G401.6 (cell line): Measurements from ENCODE around the gene KCNK3.

Source experiments
- FAIRE-seq: peaks from 2 replicates; lab custom pipeline; 2012; peaks lifted over from hg19 to GRCh38; lab: Jason Lieb, UNC

KCNK3 gene

DNA sequence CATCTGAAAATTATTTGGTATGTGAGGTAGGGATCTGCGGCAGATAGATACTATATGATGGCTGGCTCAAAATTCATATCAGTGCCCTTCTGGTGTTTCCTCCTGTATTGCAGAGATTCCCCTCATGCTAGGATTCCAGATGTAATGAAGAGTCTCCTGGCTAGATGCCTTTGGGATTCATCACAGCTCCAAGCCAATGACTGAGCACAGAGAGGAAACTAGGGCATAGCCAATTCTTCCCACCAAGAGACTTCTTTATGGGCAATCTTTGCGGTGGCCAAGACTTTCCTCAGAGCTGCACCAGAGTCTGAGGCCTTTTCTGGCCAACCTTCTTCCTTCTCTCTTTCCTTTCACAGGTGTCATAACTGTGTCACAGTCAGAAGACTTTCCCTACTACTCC is 25.9 kb upstream of the KCNK3 start:
- FAIRE-seq: no peak

- FAIRE-seq: no peak
Observed at GRCh38 chr2:26668041-26668440, 24.5 kb upstream of the KCNK3 start.

GRCh38 chr2:26668856-26669750 is 23.4 kb upstream of the KCNK3 start:
- no peak for FAIRE-seq

GRCh38 chr2:26670171-26670570 is 22.4 kb upstream of the KCNK3 start:
- no peak for FAIRE-seq

DNA sequence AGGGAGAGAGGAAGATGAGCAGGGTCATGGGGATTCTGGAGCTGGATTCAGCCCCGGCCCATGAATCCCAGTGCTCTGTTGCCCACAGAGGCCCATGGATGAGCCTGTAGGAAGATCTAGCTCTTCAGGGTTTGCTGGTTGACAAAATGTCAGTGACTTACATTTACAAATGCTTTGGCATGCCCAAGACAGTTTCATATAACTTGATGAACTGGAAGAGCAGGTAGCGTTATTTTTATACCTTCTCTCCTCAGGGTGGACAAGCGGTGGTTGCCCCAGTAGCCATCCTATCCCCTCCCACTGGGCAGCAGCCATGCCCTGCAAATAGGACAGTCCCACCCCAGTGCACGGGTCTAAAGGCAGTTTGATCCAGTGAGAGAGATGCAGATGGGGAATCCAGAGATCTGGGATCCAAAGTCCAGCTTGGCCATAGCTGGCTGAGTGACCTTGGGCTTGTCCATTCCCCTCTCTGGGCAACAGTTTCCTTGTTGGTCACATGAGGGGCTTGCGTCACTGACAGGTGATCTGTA is 21.5 kb upstream of the KCNK3 start:
- FAIRE-seq: no peak

DNA sequence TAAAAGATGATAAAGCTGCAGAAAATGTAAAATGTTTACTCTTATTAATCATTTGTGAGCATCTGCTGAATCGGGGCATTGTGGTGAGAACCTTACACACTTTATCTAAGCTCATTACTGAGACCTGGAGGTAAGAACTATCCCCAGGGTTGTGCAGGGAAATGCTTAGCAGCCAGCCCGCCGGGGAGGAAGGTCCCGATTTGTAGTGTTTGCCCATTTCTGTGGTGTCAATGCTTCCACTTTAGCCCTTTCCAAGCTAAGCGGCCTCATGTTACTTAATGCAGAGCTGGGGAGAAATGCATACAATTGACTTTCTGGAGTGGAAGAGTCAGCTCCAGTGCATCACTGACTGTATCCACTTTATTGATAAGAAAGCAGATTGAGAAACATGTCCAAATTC is 20.8 kb upstream of the KCNK3 start:
- no peak for FAIRE-seq

- FAIRE-seq: no peak
Observed at GRCh38 chr2:26672112-26672817, 20.3 kb upstream of the KCNK3 start.

DNA sequence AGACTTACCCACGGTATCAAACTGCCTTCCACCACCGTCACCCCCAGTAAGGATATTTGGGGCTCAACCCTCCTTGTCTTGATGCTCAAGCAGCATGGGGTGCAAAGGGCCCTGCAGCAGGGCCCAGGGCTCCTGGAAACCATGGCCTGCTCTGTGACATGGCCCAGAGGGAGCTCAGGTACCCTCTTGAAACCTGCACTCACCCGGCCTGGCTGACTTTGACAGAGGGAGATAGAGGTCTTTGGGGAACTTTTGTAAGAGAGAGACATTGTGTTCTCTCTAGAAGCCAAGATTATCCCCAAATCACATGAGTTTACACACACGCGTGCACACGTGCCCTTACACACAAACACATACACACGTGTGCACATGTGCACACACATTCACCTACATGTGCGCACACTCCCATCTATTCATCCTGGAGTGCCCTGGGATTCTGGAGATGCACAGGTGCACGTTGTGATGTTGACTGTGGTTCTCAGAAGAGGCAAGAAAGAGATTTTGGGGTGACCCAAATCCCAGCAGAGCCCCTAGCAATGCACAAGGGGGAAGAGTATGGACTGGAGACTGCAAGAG is 19.6 kb upstream of the KCNK3 start:
- no peak for FAIRE-seq

DNA sequence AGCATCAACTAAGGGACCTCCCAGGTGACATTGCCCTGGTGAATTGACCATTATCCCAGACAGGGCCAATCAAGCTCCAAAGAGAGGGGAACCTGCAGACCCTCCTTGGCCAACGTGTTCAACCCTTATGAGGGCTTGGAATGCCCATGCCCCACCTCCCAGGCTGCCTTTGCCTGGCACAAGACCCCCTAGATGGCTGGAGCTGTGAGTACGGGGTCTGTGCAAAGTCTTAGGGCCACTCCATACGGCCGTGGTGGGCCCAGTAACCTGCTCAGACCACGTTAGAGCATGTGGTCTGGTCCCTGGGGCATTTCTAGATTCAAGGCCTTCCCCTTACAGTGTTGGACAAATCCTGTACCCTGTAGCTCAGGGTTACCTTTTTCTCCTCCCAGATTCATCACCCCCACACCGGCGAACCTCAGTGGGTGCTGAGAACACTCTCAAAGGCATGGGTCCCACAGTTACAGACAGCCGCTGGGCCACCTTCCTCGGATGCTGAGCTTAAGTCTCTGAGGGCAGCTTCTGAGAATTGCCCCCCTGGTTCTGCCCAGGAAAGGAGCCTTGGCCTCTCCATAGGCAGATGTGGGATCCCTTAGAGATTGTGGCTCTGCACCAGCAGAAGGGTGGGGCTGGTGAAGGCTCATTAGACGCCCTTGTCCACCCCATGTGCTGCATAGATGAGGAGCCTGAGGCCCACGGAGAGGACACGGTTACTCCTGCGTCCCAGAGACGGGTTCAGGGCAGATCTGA is 18.3 kb upstream of the KCNK3 start:
- FAIRE-seq: no peak

DNA sequence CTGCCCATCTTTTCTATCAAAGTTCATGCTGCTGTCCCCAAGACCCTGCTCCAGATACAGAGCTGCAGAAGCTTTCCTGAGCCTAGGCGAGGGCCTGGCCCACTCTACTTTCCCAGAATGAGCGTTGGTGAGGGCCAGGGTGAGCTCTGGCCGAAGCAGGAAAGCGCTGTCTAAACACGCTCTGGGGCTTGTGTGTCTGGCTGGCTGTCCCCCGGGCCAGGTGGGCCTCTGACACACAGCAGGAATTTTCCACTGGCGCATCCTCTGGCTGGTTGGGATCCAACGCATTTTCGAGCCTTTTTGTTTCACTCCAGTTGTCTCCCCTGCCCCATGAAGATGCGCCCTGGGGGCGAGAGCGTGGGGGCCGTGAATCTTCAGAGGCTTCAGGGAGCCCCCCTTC is 17.8 kb upstream of the KCNK3 start:
- FAIRE-seq: no peak

GRCh38 chr2:26675651-26676255 is 16.8 kb upstream of the KCNK3 start:
- no peak for FAIRE-seq

DNA sequence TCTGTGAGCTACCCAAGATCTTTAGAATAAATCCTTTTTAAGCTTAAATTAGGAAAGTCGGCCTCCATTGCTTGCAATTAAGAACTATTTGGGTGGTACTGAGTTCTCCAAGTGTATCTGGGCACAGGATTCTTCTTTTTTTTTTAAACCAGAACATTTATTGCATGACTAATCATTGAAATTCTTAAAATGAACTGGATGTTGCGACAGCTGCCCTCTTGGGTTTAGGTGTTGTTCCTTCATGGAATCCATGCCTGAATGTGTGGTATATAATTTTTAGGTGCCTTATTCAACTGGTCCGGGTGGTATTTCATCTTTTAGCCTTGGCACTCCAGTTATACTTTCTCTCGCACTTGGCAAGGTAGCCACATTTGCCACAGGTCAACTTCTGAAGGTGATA is 14.5 kb upstream of the KCNK3 start:
- FAIRE-seq: no peak

GRCh38 chr2:26679867-26680266 is 12.7 kb upstream of the KCNK3 start:
- FAIRE-seq: no peak

- FAIRE-seq: no peak
Observed at GRCh38 chr2:26681656-26682055, 10.9 kb upstream of the KCNK3 start.

- no peak for FAIRE-seq
Observed at GRCh38 chr2:26682155-26682554, 10.4 kb upstream of the KCNK3 start.

- FAIRE-seq: no peak
Observed at GRCh38 chr2:26683583-26683982, 8.9 kb upstream of the KCNK3 start.

DNA sequence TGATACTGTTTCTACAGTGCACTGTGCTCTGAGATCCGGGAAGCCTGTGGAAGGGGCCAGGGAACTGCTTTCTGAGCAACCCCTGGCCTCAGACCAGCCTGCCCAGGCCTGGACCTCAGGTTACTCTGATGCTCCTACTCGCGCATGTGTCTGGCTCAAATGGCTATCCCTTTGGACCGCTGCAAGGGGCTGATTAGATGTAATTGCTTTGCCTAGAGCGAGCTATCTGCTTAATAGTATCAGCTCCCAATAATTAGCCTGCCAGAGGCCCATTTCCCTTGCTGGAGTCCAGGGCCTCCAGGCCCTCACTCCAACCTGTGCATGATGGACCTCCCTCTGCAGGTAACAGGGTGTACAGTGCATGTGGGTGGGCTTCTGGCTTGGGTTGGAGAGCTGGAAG is 7.2 kb upstream of the KCNK3 start:
- no peak for FAIRE-seq

- FAIRE-seq: no peak
Observed at GRCh38 chr2:26685989-26686839, 6.3 kb upstream of the KCNK3 start.

GRCh38 chr2:26687328-26687727 is 5.2 kb upstream of the KCNK3 start:
- FAIRE-seq: no peak

GRCh38 chr2:26687801-26688200 is 4.7 kb upstream of the KCNK3 start:
- FAIRE-seq: no peak

DNA sequence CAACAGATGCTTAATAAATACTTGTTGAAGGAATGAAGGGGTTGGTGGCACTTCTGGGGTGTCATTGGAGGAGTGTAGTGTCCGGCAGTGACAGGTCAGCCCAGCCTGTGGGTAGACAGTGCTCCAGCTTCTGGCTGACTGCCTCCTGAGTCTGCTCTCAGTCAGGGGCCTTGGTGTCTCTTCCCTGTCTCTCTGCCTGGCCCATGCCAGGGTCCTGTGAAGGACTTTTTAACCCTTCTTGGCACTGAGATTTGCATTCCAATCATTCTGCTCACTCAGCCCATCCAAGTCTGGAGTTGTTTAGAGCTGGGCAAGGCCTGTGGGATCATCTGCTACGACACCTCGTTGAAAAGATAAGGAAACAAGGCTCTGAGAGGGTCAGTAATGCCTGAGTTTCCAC is 1.4 kb upstream of the KCNK3 start:
- FAIRE-seq: no peak
